CD4-positive, CD25-positive, alpha-beta regulatory T cell (primary cell): Measurements from ENCODE around the gene ZNF653. TPM values are rescaled to one million over a fixed set of nuclear protein-coding genes. Genes with fewer than 3 reads are reported as not detected.
A peak's percentile ranks its signal among the peaks of the same experiment; 100 is the strongest.

Experiments
- ATAC-seq, 2 donors: fragments of 150-1000 bp; cut with Tn5 transposase; one replicate each; pipeline ENCODE4 v1.10.0; 2021; ENCODE audit warnings: low read depth in 2 of 2, moderate number of reproducible peaks in 2 of 2, moderate library complexity in 1 of 2
- DNase-seq, 3 donors: peaks; one replicate each; pipeline versions ENCODE4 v3.0.0 to v3.0.0-alpha.2; 2012 to 2022; ENCODE audit warnings: mixed read lengths in 1 of 3
- H3K27ac ChIP-seq: one replicate; pipeline ENCODE4 v1.7.0; 2013; ENCODE audit warnings: mild to moderate bottlenecking, low read length; ENCODE audit not compliant: insufficient read depth, poor library complexity, severe bottlenecking
- H3K27me3 ChIP-seq: one replicate; pipeline ENCODE4 v1.7.0; 2013; ENCODE audit warnings: low read length; ENCODE audit not compliant: control insufficient read depth, insufficient read depth
- H3K36me3 ChIP-seq: one replicate; pipeline ENCODE4 v1.7.0; 2013; ENCODE audit warnings: mild to moderate bottlenecking, low read length, moderate library complexity; ENCODE audit not compliant: control insufficient read depth, insufficient read depth
- H3K4me1 ChIP-seq: 2 replicates; pipeline ENCODE4 v1.7.0; 2013; ENCODE audit warnings: mild to moderate bottlenecking, low read length; ENCODE audit not compliant: insufficient read depth, control insufficient read depth, poor library complexity, severe bottlenecking
- H3K4me3 ChIP-seq: one replicate; pipeline ENCODE4 v1.7.0; 2013; ENCODE audit warnings: low read depth, mild to moderate bottlenecking, low read length, moderate library complexity
- H3K9me3 ChIP-seq, 2 experiments: 1 replicate in 1 of 2; 2 replicates in 1 of 2; pipeline ENCODE4 v1.7.0; 2013; ENCODE audit warnings: low read length in 2 of 2, mild to moderate bottlenecking in 1 of 2, moderate library complexity in 1 of 2; ENCODE audit not compliant: control insufficient read depth in 2 of 2
- H3K27ac Mint-ChIP-seq, 3 donors: one replicate each; pipeline ENCODE4 v1.8.0; 2020 to 2022; ENCODE audit warnings: mild to moderate bottlenecking in 3 of 3, mixed read lengths in 3 of 3, moderate library complexity in 2 of 3
- H3K27me3 Mint-ChIP-seq: one replicate; pipeline ENCODE4 v1.8.0; 2022; ENCODE audit warnings: mild to moderate bottlenecking, mixed read lengths
- H3K36me3 Mint-ChIP-seq: one replicate; pipeline ENCODE4 v1.8.0; 2020; ENCODE audit warnings: mixed read lengths
- H3K4me1 Mint-ChIP-seq, 4 donors: one replicate each; pipeline ENCODE4 v1.8.0; 2020 to 2022; ENCODE audit warnings: mixed read lengths in 4 of 4, mild to moderate bottlenecking in 1 of 4
- H3K4me3 Mint-ChIP-seq, 4 donors: one replicate each; pipeline ENCODE4 v1.8.0; 2020 to 2022; ENCODE audit warnings: mild to moderate bottlenecking in 4 of 4, mixed read lengths in 4 of 4, moderate library complexity in 3 of 4
- H3K9me3 Mint-ChIP-seq, 7 donors: one replicate each; pipeline ENCODE4 v1.8.0; 2020 to 2022; ENCODE audit warnings: mixed read lengths in 7 of 7, mild to moderate bottlenecking in 3 of 7, moderate library complexity in 2 of 7
- polyA plus RNA-seq, 4 donors: library from polyadenylated mRNA; unstranded; fragments of 300-500 nt; fragmentation: Illumina TruSeq; gene quantifications; one replicate each; pipeline ENCODE4 v1.2.3, GENCODE V29; 2021
- total RNA-seq: library from RNA; stranded (reverse); gene quantifications from one replicate; pipeline ENCODE4 v1.2.3, GENCODE V29; 2022

The ZNF653 gene
- total RNA-seq: 12.2 TPM
- polyA plus RNA-seq: 1 to 10 TPM; 1.3 to 2.9 (median 2.6) TPM

- Histone ChIP-seq H3K27ac (peak within 1 kb of the TSS; percentile 98), H3K36me3 (no peaks in the 10 kb centered on the region), H3K4me1 (peaks cover 16% of the 10 kb centered on the region), H3K27me3 (no peaks in the 10 kb centered on the region), H3K4me3 (peak within 1 kb of the TSS; percentile 66), H3K9me3 (no peaks in the 10 kb centered on the region)
- H3K27me3 Mint-ChIP-seq: peaks cover 5% of the 10 kb centered on the region
- peak; percentile 56 to 57 for ATAC-seq
- H3K4me1 Mint-ChIP-seq: peaks cover 3 to 26% (median 17%) of the 10 kb centered on the region in 4 donors
- no peaks in the 10 kb centered on the region for H3K9me3 Mint-ChIP-seq
- H3K4me3 Mint-ChIP-seq: peak within 1 kb of the TSS; percentile 89 to 98 (median 93)
- H3K36me3 Mint-ChIP-seq: peaks cover 8% of the 10 kb centered on the region
- peak; percentile 90 to 96 (median 95) for DNase-seq
- H3K27ac Mint-ChIP-seq: peak within 1 kb of the TSS; percentile 89 to 97 (median 95)
Observed at GRCh38 chr19:11505504-11506100, at the start of gene ZNF653. TSS of gene ZNF653 (minus strand) at chr19:11505839. CDS start at chr19:11505786, 53 bp downstream.

DNA sequence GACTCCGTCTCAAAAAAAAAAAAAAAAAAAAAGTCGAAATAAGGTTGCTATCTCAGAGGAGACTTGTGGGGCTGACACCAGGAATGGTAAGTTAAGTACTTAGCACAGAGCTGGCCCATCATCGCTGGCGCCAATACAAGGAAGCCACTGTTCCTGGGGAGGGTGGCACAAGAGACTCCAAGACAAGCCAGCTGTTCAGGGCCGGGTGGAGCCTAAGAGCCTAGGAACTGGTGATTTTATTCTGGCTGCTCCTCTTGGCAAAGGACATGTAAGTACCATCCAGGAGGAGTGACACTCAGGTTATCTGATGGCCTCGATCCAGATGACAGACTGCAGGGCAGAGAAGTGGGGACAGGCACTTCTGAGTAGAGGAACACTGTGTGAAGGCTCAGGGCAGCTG, 49.6 kb upstream of the ZNF653 start:
- Histone ChIP-seq H3K4me3 (no peak overlapping the region), H3K27me3 (no peaks in the 10 kb centered on the region), H3K4me1 (peaks cover 32% of the 10 kb centered on the region), H3K27ac (no peak overlapping the region), H3K9me3 (no peaks in the 10 kb centered on the region), H3K36me3 (peaks cover 38% of the 10 kb centered on the region)
- H3K27me3 Mint-ChIP-seq: no peaks in the 10 kb centered on the region
- H3K36me3 Mint-ChIP-seq: peaks cover 7% of the 10 kb centered on the region
- peak overlapping the region in 3 of 4 donors; percentile 71 to 95 (median 81) for H3K4me3 Mint-ChIP-seq
- H3K27ac Mint-ChIP-seq: peak overlapping the region; percentile 32 to 86 (median 68)
- no peak for ATAC-seq
- H3K4me1 Mint-ChIP-seq: peaks cover 14 to 44% (median 26%) of the 10 kb centered on the region in 4 donors
- no peak for DNase-seq
- peaks cover 0 to 3% (median 0%) of the 10 kb centered on the region in 7 donors for H3K9me3 Mint-ChIP-seq

GRCh38 chr19:11554160-11554559, 48.5 kb upstream of the ZNF653 start:
- peak in 1 of 3 donors; percentile 66 for DNase-seq
- Histone ChIP-seq H3K9me3 (no peaks in the 10 kb centered on the region), H3K4me1 (peaks cover 27% of the 10 kb centered on the region), H3K4me3 (no peak overlapping the region), H3K36me3 (peaks cover 38% of the 10 kb centered on the region), H3K27me3 (no peaks in the 10 kb centered on the region), H3K27ac (no peak overlapping the region)
- Mint-ChIP-seq H3K9me3 (peaks cover 0 to 3% (median 0%) of the 10 kb centered on the region in 7 donors), H3K36me3 (peaks cover 7% of the 10 kb centered on the region), H3K4me1 (peaks cover 13 to 38% (median 21%) of the 10 kb centered on the region in 4 donors), H3K27me3 (no peaks in the 10 kb centered on the region), H3K4me3 (peak overlapping the region in 2 of 4 donors; percentile 21 to 61), H3K27ac (peak overlapping the region in 2 of 3 donors; percentile 32 to 75)
- no peak for ATAC-seq

DNA sequence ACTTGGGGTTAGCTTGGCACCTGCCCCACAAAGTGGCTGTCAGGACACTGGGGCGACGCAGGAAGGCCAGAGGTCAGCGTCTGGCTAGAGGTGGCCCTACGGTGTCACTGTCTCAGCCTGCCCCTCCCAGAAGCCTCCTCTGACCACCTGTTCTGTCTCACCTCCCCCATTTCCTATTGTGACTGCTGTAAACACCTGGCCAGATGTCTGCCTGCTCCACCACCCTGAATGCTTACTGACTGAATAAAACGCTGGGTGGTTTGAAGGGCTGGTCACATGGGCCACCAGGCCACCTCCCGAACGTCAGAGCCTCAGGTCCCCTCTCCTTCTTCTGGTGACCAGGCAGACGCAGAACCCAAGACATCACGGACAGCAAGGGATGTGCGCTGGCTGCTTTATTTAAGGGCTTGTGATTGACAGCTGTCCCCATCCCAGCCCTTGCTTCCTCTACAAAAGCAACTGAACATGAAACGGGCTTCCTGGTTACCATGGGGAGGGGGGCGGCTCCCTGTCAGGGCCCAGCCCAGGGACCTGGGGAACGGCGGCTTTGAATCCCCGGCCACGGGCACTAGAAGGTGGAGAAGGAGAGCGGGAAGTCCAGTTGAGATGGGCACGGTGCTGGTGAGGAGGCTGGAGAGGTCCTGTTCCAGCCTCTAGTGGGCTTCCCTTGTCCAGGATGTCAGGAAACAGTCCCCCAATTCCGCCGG, 47.2 kb upstream of the ZNF653 start:
- Histone ChIP-seq H3K9me3 (no peaks in the 10 kb centered on the region), H3K4me3 (no peak overlapping the region), H3K27ac (no peak overlapping the region), H3K36me3 (peaks cover 38% of the 10 kb centered on the region), H3K4me1 (peaks cover 16% of the 10 kb centered on the region), H3K27me3 (no peaks in the 10 kb centered on the region)
- Mint-ChIP-seq H3K36me3 (peaks cover 7% of the 10 kb centered on the region), H3K4me3 (no peak overlapping the region), H3K9me3 (peaks cover 0 to under 1% (median 0%) of the 10 kb centered on the region in 7 donors), H3K27me3 (no peaks in the 10 kb centered on the region), H3K27ac (peak overlapping the region in 2 of 3 donors; percentile 20 to 48), H3K4me1 (peaks cover 8 to 27% (median 15%) of the 10 kb centered on the region in 4 donors)
- ATAC-seq (no peak), DNase-seq (no peak)

- peaks cover 8% of the 10 kb centered on the region for H3K4me1 ChIP-seq
- peaks cover 7% of the 10 kb centered on the region for H3K36me3 Mint-ChIP-seq
- H3K27ac Mint-ChIP-seq: no peak overlapping the region
- H3K36me3 ChIP-seq: peaks cover 36% of the 10 kb centered on the region
- no peaks in the 10 kb centered on the region for H3K9me3 ChIP-seq
- H3K9me3 Mint-ChIP-seq: no peaks in the 10 kb centered on the region
- H3K27me3 ChIP-seq: no peaks in the 10 kb centered on the region
- DNase-seq (no peak), ATAC-seq (no peak)
- H3K4me3 Mint-ChIP-seq: no peak overlapping the region
- H3K4me1 Mint-ChIP-seq: peaks cover 2 to 19% (median 9%) of the 10 kb centered on the region in 4 donors
- H3K4me3 ChIP-seq: no peak overlapping the region
- H3K27me3 Mint-ChIP-seq: no peaks in the 10 kb centered on the region
- no peak overlapping the region for H3K27ac ChIP-seq
Observed at GRCh38 chr19:11551603-11552235, 46.1 kb upstream of the ZNF653 start.

DNA sequence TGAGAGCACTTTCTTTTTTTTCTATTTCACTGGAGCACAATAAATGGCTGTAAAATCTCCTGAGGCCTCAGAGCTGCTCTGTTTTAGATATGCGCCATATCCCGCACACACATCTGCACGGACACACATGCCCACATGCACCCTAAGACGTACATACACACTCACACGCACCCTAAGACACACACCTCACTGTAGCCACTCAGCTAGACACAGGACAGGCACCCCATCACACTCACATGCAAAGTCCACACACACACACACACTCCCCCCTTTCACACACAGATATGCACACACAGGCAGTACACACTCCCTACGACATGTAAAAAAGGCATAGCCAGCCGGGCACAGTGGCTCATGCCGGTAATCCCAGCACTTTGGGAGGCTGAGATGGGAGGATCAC, 44.6 kb upstream of the ZNF653 start:
- peaks cover 1% of the 10 kb centered on the region for H3K36me3 Mint-ChIP-seq
- H3K4me3 Mint-ChIP-seq: no peak overlapping the region
- no peaks in the 10 kb centered on the region for H3K9me3 ChIP-seq
- H3K4me1 ChIP-seq: peaks cover 8% of the 10 kb centered on the region
- no peaks in the 10 kb centered on the region for H3K9me3 Mint-ChIP-seq
- no peak overlapping the region for H3K27ac ChIP-seq
- no peaks in the 10 kb centered on the region for H3K27me3 Mint-ChIP-seq
- no peak for DNase-seq
- no peak overlapping the region for H3K27ac Mint-ChIP-seq
- H3K27me3 ChIP-seq: no peaks in the 10 kb centered on the region
- no peak overlapping the region for H3K4me3 ChIP-seq
- peaks cover 0 to 6% (median 2%) of the 10 kb centered on the region in 4 donors for H3K4me1 Mint-ChIP-seq
- no peak for ATAC-seq
- peaks cover 27% of the 10 kb centered on the region for H3K36me3 ChIP-seq

- ATAC-seq (no peak), DNase-seq (no peak)
- H3K4me1 Mint-ChIP-seq: peaks cover 0 to 4% (median 1%) of the 10 kb centered on the region in 4 donors
- no peaks in the 10 kb centered on the region for H3K9me3 Mint-ChIP-seq
- no peak overlapping the region for H3K4me3 ChIP-seq
- H3K36me3 Mint-ChIP-seq: no peaks in the 10 kb centered on the region
- no peak overlapping the region for H3K4me3 Mint-ChIP-seq
- H3K27me3 Mint-ChIP-seq: no peaks in the 10 kb centered on the region
- H3K27me3 ChIP-seq: no peaks in the 10 kb centered on the region
- no peak overlapping the region for H3K27ac ChIP-seq
- H3K36me3 ChIP-seq: peaks cover 23% of the 10 kb centered on the region
- peaks cover 8% of the 10 kb centered on the region for H3K4me1 ChIP-seq
- H3K9me3 ChIP-seq: no peaks in the 10 kb centered on the region
- peak overlapping the region in 1 of 3 donors; percentile 63 for H3K27ac Mint-ChIP-seq
Observed at GRCh38 chr19:11549386-11549953, 43.8 kb upstream of the ZNF653 start.
